GM12875 (cell line): ENCODE measurements around the gene UBP1.
"Not testable (repeated sequence)": the region's sequence is repeated elsewhere in the genome, so short reads cannot be mapped to it uniquely, and the experiment has no call there.

ENCODE experiments used
- H3K4me3 ChIP-seq: one replicate; pipeline ENCODE4 v1.5.1; 2011; ENCODE audit warnings: low read depth, low read length, control low read depth
- CTCF ChIP-seq: IDR thresholded peaks from 2 replicates; pipeline ENCODE4 v1.5.1; 2011; ENCODE audit warnings: low read depth, mild to moderate bottlenecking, control low read depth, inconsistent platforms, low read length, moderate library complexity, borderline replicate concordance; ENCODE audit not compliant: insufficient read depth

UBP1 gene

GRCh38 chr3:33461097-33461496 is 20.9 kb upstream of the UBP1 start:
- TF ChIP-seq CTCF: no peak
- H3K4me3 ChIP-seq: no peak overlapping the region

GRCh38 chr3:33459577-33459976 is 19.4 kb upstream of the UBP1 start:
- H3K4me3 ChIP-seq: not testable (repeated sequence)

- no peak overlapping the region for H3K4me3 ChIP-seq
- TF ChIP-seq CTCF: no peak
These were observed 18.2 kb upstream of the UBP1 start for GRCh38 chr3:33458446-33458845.

GRCh38 chr3:33456756-33457155 is 16.6 kb upstream of the UBP1 start:
- TF ChIP-seq CTCF: no peak
- no peak overlapping the region for H3K4me3 ChIP-seq

GRCh38 chr3:33453331-33453761 is 13.1 kb upstream of the UBP1 start:
- no peak for TF ChIP-seq CTCF
- H3K4me3 ChIP-seq: no peak overlapping the region

GRCh38 chr3:33451994-33452393 is 11.8 kb upstream of the UBP1 start:
- not testable (repeated sequence) for H3K4me3 ChIP-seq

- no peak overlapping the region for H3K4me3 ChIP-seq
- TF ChIP-seq CTCF: no peak
These were observed 7.8 kb upstream of the UBP1 start for GRCh38 chr3:33447958-33448357.

GRCh38 chr3:33447256-33447625 is 7.0 kb upstream of the UBP1 start:
- not testable (repeated sequence) for H3K4me3 ChIP-seq

GRCh38 chr3:33442190-33442589 is 2.0 kb upstream of the UBP1 start:
- no peak overlapping the region for H3K4me3 ChIP-seq
- TF ChIP-seq CTCF: no peak
